ENCODE results near the gene NBPF14.
"Not testable (repeated sequence)": the region's sequence is repeated elsewhere in the genome, so short reads cannot be mapped to it uniquely, and the experiment has no call there.

DNA sequence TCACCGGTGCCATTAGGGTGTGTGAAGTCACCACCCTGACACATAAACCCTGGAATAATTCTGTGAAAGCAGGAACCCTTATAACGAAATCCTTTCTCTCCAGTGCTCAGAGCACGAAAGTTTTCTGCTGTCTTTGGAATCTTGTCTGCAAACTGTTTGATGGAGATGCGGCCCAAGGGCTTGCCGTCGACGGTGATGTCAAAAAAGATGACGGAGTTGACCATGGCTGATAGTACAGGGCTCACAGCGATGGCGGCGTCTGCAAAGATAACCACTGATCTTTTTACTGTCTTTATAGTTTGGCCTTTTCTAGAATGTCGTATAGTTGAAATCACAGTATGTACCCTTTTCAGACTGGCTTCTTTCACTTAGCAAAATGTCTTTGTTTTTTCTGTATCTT lies 112.8 kb downstream of the NBPF14 start, which contains the start of gene PPIAL4G:
- TF ChIP-seq, protein P1, sequence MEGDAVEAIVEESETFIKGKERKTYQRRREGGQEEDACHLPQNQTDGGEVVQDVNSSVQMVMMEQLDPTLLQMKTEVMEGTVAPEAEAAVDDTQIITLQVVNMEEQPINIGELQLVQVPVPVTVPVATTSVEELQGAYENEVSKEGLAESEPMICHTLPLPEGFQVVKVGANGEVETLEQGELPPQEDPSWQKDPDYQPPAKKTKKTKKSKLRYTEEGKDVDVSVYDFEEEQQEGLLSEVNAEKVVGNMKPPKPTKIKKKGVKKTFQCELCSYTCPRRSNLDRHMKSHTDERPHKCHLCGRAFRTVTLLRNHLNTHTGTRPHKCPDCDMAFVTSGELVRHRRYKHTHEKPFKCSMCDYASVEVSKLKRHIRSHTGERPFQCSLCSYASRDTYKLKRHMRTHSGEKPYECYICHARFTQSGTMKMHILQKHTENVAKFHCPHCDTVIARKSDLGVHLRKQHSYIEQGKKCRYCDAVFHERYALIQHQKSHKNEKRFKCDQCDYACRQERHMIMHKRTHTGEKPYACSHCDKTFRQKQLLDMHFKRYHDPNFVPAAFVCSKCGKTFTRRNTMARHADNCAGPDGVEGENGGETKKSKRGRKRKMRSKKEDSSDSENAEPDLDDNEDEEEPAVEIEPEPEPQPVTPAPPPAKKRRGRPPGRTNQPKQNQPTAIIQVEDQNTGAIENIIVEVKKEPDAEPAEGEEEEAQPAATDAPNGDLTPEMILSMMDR (optimal IDR thresholded peaks at IDR 0.05 in 1 of 3, IDR thresholded peaks at IDR 0.05 in 1 of 3, conservative IDR thresholded peaks at IDR 0.05 in 1 of 3; ENCODE audit: extremely low read depth in 1 of 3, insufficient read depth in 2 of 3, low read length in 3 of 3): not testable (repeated sequence)
- TF ChIP-seq EZH2 (IDR thresholded peaks at IDR 0.05; ENCODE audit: low read length): not testable (repeated sequence)

All from keratinocyte (primary cell).